ENCODE data around the gene ATP10D. TPM values are rescaled to one million over a fixed set of nuclear protein-coding genes. Genes with fewer than 3 reads are reported as not detected.

The ATP10D gene
- total and polyA plus RNA-seq, 8 donors: 28.7 to 45.9 (median 32.3) TPM

- no peaks in the 10 kb centered on the region for H3K9me3 ChIP-seq
- no peak for ATAC-seq
- intact Hi-C loops (cut with DNase I): no loop called here
- no peak overlapping the region for H3K27ac ChIP-seq
- no peaks in the 10 kb centered on the region for H3K4me1 ChIP-seq
- no peak for TF ChIP-seq CTCF (IDR thresholded peaks at IDR 0.05)
- DNase-seq: no peak
- H3K36me3 ChIP-seq: no peaks in the 10 kb centered on the region
- H3K27me3 ChIP-seq: no peaks in the 10 kb centered on the region
- H3K4me3 ChIP-seq: no peak overlapping the region
These were observed 20.1 kb downstream of the ATP10D start for GRCh38 chr4:47505147-47505546.

GRCh38 chr4:47505666-47506065 lies 20.6 kb downstream of the ATP10D start:
- H3K36me3 ChIP-seq: no peaks in the 10 kb centered on the region
- H3K27ac ChIP-seq: no peak overlapping the region
- no peaks in the 10 kb centered on the region for H3K27me3 ChIP-seq
- H3K4me1 ChIP-seq: peaks cover 0 to 3% of the 10 kb centered on the region in 2 donors
- H3K4me3 ChIP-seq: no peak overlapping the region
- no peak for DNase-seq
- H3K9me3 ChIP-seq: no peaks in the 10 kb centered on the region
- no peak for TF ChIP-seq CTCF (IDR thresholded peaks at IDR 0.05)
- no peak for ATAC-seq
- intact Hi-C loops (cut with DNase I): no loop called here

DNA sequence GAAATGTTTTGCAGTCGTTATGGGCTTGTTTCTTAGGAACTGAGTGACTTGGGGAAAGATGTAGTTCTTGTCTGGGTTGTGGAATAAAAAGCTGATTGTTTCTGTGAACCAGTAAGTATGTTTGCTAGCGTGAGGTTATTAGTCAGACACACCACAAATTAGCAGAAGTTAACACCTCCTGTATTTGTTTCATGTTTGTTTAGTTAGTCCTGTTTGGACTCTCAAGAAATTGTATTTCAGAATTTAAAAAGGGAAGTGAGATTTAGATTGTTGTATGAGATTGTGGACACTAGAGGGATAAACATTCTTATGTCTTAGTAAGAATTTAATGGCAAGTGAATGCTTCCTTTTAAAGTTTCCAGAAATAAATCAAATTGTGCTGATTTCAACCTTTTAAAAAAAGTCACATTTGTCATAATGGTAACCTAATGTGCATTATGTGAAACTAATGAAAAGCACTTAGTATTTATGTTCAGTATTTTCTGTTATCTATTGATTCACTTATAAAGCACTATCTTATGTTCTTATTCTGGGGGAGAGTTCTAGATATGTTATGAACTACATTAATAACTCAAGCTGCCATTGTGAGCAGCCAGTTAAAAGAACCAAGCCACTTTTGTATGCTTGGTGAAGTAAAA lies 25.6 kb downstream of the ATP10D start:
- DNase-seq: peak in 2 of 4 donors; percentile 13 to 16
- no peaks in the 10 kb centered on the region for H3K9me3 ChIP-seq
- H3K4me1 ChIP-seq: peaks cover 0 to 6% of the 10 kb centered on the region in 2 donors
- H3K4me3 ChIP-seq: no peak overlapping the region
- intact Hi-C loops (cut with DNase I): no loop called here
- peak; percentile 68 for ATAC-seq
- no peak for TF ChIP-seq CTCF (IDR thresholded peaks at IDR 0.05)
- H3K36me3 ChIP-seq: peaks cover 0 to 15% of the 10 kb centered on the region in 2 donors
- no peaks in the 10 kb centered on the region for H3K27me3 ChIP-seq
- H3K27ac ChIP-seq: no peak overlapping the region

- peaks cover 0 to 6% of the 10 kb centered on the region in 2 donors for H3K4me1 ChIP-seq
- peaks cover 0 to 22% of the 10 kb centered on the region in 2 donors for H3K36me3 ChIP-seq
- intact Hi-C loops (cut with DNase I): no loop called here
- no peak overlapping the region for H3K4me3 ChIP-seq
- TF ChIP-seq CTCF (IDR thresholded peaks at IDR 0.05): no peak
- DNase-seq (no peak), ATAC-seq (no peak)
- H3K9me3 ChIP-seq: no peaks in the 10 kb centered on the region
- no peaks in the 10 kb centered on the region for H3K27me3 ChIP-seq
- H3K27ac ChIP-seq: no peak overlapping the region
These were observed 28.4 kb downstream of the ATP10D start for GRCh38 chr4:47513461-47513860.

- Histone ChIP-seq H3K27ac (no peak overlapping the region), H3K9me3 (no peaks in the 10 kb centered on the region), H3K36me3 (peaks cover 0 to 31% of the 10 kb centered on the region in 2 donors), H3K4me3 (no peak overlapping the region), H3K4me1 (no peaks in the 10 kb centered on the region), H3K27me3 (no peaks in the 10 kb centered on the region)
- TF ChIP-seq CTCF (IDR thresholded peaks at IDR 0.05): no peak
- intact Hi-C loops (cut with DNase I): no loop called here
- no peak for DNase-seq
- no peak for ATAC-seq
These were observed 34.3 kb downstream of the ATP10D start for GRCh38 chr4:47519239-47519883.
